GM12878 (cell line): ENCODE results near the gene PLCD1.

Experiments used
- CTCF ChIP-seq, 3 experiments: IDR thresholded peaks in 2 of 3; conservative IDR thresholded peaks in 1 of 3; 2 replicates each; pipeline ENCODE4 v1.5.1; 2011; ENCODE audit warnings: low read depth in 3 of 3, low read length in 3 of 3, mild to moderate bottlenecking in 3 of 3, control low read depth in 2 of 3, moderate library complexity in 2 of 3, inconsistent platforms in 1 of 3, mixed read lengths in 1 of 3; ENCODE audit not compliant: control insufficient read depth in 2 of 3, insufficient read depth in 1 of 3; ENCODE audit errors: extremely low read depth in 1 of 3
- NFIC ChIP-seq: IDR thresholded peaks from 2 replicates; pipeline ENCODE4 v1.6.1; 2012; ENCODE audit warnings: low read depth, mild to moderate bottlenecking, inconsistent platforms, low read length, moderate library complexity
- PAX5 ChIP-seq: IDR thresholded peaks from 2 replicates; pipeline ENCODE4 v1.6.1; 2011; ENCODE audit warnings: low read depth, low read length, borderline replicate concordance
- POLR2A ChIP-seq: IDR thresholded peaks from 2 replicates; pipeline ENCODE4 v1.6.1; 2011; ENCODE audit warnings: low read depth, mild to moderate bottlenecking, low read length

GRCh38 chr3:38002940-38003339 is 26.5 kb downstream of the PLCD1 start:
- TF ChIP-seq CTCF (IDR thresholded peaks at IDR 0.05 in 2 of 3, conservative IDR thresholded peaks at IDR 0.05 in 1 of 3; ENCODE audit: control insufficient read depth in 2 of 3, extremely low read depth in 1 of 3, insufficient read depth in 1 of 3, low read depth in 3 of 3, low read length in 3 of 3) (no peak), PAX5 (no peak), POLR2A (no peak), NFIC (no peak)
